NCI-H2227 (cell line): ENCODE data around the gene PIK3CB.
"Not testable (repeated sequence)": the region's sequence is repeated elsewhere in the genome, so short reads cannot be mapped to it uniquely, and the experiment has no call there.

Experiments used
- DNase-seq: peaks from one replicate; lab custom pipeline; 2025; ENCODE audit not compliant: unreplicated experiment; lab: John Stamatoyannopoulos, UW

The PIK3CB gene

DNA sequence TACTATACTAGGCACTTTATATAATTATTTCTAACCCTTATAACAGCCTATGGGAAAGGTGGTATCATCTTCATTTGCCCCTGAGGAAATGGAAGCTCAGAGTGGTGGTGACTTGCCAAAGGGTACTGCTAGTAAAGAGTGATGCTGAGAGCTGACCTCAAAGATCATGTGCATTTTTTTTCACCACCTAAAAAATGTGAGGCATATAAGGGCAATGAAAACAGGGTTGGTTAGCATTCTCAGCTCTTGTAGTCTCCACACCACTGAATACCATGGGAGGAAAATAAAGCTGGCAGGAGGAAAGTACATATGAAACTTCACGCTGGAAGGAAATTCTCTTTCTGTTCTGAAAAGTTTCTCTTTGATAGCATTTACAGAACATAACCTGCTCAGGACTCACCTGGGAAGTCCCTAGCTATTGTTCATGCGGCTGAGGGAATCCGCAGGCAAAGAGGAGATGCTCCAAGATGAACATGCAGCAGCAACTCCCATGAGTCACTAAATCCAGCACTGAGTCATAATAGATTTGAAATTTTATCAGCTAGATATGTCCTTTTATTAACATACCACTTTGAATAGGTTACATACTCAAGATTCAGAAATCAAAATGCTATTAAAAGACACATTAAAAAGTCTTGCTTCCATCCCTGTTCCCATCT, 208.9 kb downstream of the PIK3CB start:
- no peak for DNase-seq

DNA sequence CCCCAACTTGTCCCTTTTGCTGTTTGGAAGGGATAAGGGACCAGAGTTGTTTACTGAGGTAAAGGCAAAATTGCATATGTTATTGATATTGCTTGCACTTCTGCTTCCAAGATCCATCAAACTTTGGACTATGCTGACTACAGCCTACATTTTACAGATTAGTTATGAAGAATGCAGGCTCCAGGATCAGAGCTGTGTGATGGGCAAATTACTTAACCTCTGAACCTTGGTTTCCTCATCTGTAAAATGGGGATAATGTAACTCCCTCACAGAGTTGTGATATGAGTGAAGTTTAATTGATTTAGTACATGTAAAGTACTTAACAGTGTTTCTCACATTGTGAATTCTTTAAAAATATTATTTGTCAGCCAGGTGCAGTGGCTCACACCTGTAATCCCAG, 210.2 kb downstream of the PIK3CB start:
- no peak for DNase-seq

DNA sequence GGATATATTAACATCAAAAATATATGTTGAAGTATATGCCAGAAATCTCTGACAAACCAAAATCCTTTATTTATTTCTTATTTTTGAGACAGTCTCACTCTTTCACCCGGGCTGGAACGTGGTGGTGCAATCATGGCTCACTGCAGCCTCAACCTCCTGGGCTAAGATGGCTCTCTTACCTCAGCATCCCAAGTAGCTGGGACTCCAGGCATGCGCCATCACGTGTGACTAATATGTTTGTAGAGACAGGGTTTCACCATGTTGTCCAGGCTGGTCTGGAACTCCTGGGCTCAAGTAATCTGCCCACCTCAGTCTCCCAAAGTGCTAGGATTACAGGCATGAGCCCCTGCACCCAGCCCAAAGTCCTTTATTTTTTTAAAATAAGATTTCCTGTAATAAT, 214.3 kb downstream of the PIK3CB start:
- no peak for DNase-seq

DNA sequence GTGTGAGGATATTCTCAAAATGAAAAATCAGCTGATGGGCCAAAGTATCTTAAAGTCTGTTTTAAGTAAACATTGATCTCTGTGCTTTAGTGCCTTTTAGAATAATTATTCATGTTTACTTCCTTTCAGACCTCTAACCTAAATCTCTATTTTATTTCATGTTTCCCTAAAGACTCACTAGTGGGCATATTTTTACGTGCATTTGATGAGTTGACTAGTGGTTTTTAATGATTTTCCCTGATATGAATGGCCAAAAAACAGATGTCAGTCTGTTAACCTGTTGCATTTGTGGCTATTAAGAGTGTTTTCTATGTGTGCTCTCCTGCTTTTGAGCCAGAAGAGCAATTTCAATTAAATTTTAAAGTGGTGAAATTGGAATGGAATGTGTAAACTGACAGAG, 219.3 kb downstream of the PIK3CB start:
- DNase-seq, result no peak

DNA sequence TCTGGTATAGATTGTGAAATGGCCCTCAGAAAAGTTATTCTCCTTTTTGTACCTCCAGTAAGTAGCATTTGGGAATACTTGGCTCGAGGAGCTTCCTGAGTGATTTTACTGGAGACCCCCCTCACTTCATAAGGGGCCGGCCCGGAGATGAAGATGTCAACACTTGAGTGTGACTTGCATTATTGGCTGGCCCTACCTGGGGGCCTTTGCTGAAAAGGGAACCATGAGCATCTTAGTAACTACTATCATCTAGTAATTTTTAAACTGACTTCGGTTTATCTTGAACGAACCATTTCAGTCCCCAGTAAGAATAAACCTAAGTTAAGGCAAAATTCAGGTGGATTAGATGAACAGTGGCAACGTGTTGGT, 224.8 kb downstream of the PIK3CB start:
- no peak for DNase-seq

DNA sequence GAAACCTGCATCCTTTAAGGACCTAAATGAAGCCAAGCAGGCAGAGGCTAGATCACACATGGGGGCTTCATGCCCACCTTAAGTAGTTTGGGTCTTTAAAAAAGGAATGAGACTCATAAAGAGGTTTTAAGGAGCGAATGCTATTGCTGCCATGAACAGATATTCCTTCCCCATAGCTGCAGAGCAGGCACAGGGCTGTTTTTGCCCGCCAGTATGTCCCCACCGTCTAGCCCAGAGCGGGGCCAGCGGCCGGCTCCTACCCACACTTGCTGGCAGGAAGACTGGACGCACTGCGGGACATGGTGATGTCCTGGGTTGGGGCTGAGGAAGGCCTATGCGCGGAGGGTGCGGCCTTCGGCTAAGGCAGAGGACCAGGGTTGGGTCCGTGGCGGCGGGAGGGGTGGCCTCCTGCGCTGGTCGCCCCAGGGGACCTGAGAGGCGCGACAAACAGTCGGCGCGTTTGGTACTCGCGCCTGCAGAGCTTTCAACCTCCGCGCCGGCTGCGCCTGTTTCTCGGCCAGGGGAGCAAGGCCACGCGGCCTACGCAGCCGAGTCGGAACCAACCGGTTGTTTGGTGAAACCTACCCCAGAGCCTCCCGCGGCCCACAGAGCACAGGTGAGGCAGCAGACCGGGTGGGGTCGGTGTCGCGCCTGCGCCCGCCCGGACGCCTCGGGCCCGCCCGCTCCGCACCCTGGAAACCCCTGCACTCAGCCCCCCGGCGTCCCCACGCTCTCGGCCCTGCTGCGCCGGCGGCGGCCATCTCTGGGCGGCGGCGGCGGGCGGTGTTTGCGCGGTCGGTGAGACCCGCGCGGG, 226.2 kb downstream of the PIK3CB start, which contains the start of gene FAIM:
TSS of gene FAIM (plus strand) at position 450 of the 814 bp plus-strand sequence. CDS start 10,956 bp downstream, outside the sequence.
- DNase-seq, result peak; percentile 75

DNA sequence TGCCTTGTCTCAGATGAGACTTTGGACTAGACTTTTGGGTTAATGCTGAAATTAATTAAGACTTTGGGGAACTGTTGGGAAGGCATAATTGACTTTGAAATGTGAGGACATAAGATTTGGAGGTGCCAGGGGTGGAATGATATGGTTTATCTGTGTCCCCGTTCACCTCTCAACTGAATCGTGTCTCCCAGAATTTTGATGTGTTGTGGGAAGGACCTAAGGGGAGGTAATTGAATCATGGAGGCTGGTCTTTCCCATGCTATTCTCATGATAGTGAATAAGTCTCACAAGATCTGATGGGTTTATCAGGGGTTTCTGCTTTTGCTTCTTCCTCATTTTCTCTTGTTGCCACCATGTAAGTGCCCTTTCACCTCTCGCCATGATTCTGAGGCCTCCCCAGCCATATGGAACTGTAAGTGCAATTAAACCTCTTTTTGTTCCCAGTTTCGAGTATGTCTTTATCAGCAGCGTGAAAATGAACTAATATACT, 230.6 kb downstream of the PIK3CB start:
- DNase-seq, result not testable (repeated sequence)
